GM23248 (cell line): Measurements from ENCODE around the gene OPHN1. TPM values are rescaled to one million over a fixed set of nuclear protein-coding genes. Genes with fewer than 3 reads are reported as not detected.

Source experiments
- DNase-seq: peaks from one replicate; pipeline ENCODE4 v3.0.0-alpha.2; 2015
- H2AFZ ChIP-seq: fragments of 200-600 bp; sonication (generic); 2 replicates; pipeline ENCODE4 v1.6.1; 2016; ENCODE audit warnings: antibody characterized with exemption
- H3F3A ChIP-seq: fragments of 200-600 bp; sonication (generic); 2 replicates; pipeline ENCODE4 v1.6.1; 2016; ENCODE audit warnings: mild to moderate bottlenecking, antibody characterized with exemption, mixed run types; ENCODE audit not compliant: insufficient read depth
- H3K27ac ChIP-seq: fragments of 200-600 bp; sonication (generic); 2 replicates; pipeline ENCODE4 v1.5.1; 2016; ENCODE audit warnings: mild to moderate bottlenecking
- H3K27me3 ChIP-seq: fragments of 200-600 bp; sonication (generic); replicated peaks from 2 replicates; pipeline ENCODE4 v1.6.1; 2016; ENCODE audit warnings: mild to moderate bottlenecking; ENCODE audit not compliant: insufficient read depth
- H3K36me3 ChIP-seq: fragments of 200-600 bp; sonication (generic); 2 replicates; pipeline ENCODE4 v1.6.1; 2016; ENCODE audit warnings: low read depth, mild to moderate bottlenecking
- H3K4me1 ChIP-seq: fragments of 200-600 bp; sonication (generic); 2 replicates; pipeline ENCODE4 v1.6.1; 2016; ENCODE audit warnings: mild to moderate bottlenecking; ENCODE audit not compliant: insufficient read depth
- H3K4me2 ChIP-seq: fragments of 200-600 bp; sonication (generic); one replicate; pipeline ENCODE4 v1.6.1; 2016; ENCODE audit warnings: mild to moderate bottlenecking; ENCODE audit not compliant: unreplicated experiment
- H3K4me3 ChIP-seq: fragments of 200-600 bp; sonication (generic); 2 replicates; pipeline ENCODE4 v1.5.1; 2016; ENCODE audit warnings: mild to moderate bottlenecking
- H3K79me2 ChIP-seq: fragments of 200-600 bp; sonication (generic); 2 replicates; pipeline ENCODE4 v1.6.1; 2016; ENCODE audit warnings: mild to moderate bottlenecking; ENCODE audit not compliant: insufficient read depth
- H3K9ac ChIP-seq: fragments of 200-600 bp; sonication (generic); 2 replicates; pipeline ENCODE4 v1.6.1; 2016; ENCODE audit warnings: mild to moderate bottlenecking
- H3K9me2 ChIP-seq: fragments of 200-600 bp; sonication (generic); 2 replicates; pipeline ENCODE4 v1.6.1; 2016; ENCODE audit warnings: mixed run types, mild to moderate bottlenecking, moderate library complexity; ENCODE audit not compliant: insufficient read depth
- H3K9me3 ChIP-seq: fragments of 200-600 bp; sonication (generic); one replicate; pipeline ENCODE4 v1.6.1; 2017; ENCODE audit warnings: low read depth
- H4K20me1 ChIP-seq: fragments of 200-600 bp; sonication (generic); 2 replicates; pipeline ENCODE4 v1.6.0; 2016; ENCODE audit not compliant: insufficient read depth
- EZH2 ChIP-seq: fragments of 200-600 bp; sonication (generic); IDR thresholded peaks from 2 replicates; pipeline ENCODE4 v1.6.1; 2018; ENCODE audit warnings: antibody characterized with exemption, mild to moderate bottlenecking; ENCODE audit not compliant: insufficient read depth, poor library complexity, severe bottlenecking
- EZH2phosphoT487 ChIP-seq: fragments of 200-600 bp; sonication (generic); IDR thresholded peaks from 2 replicates; pipeline ENCODE4 v1.6.1; 2018; ENCODE audit warnings: antibody characterized with exemption, moderate library complexity, mild to moderate bottlenecking, low read depth; ENCODE audit not compliant: insufficient read depth
- WGBS, 2 experiments: methylation state at CpG; one replicate each; pipeline ENCODE4 v1.1.6; 2015 to 2017; ENCODE audit warnings: low lambda C conversion rate in 2 of 2, low coverage in 1 of 2; ENCODE audit errors: missing lambda C conversion rate in 2 of 2; 5-methylcytosine and 5-hydroxymethylcytosine counted together
- in situ Hi-C: fragments of 300-500 bp; cut with MboI; formaldehyde crosslinking; loops from 2 replicates; pipeline ENCODE4 v1.15.0; 2020
- polyA plus RNA-seq: library from polyadenylated mRNA; unstranded; fragments of >200 nt; fragmentation: Nextera tagmentation; extraction: Ambion mirVana; gene quantifications from 2 replicates; pipeline ENCODE4 v1.2.1, GENCODE V29; 2016
- total RNA-seq: library from RNA; depleted of rRNA; stranded (reverse); fragments of >200 nt; shearing (Covaris generic); gene quantifications from 2 replicates; pipeline ENCODE4 v1.2.3, GENCODE V29; 2014

The OPHN1 gene
- total and polyA plus RNA-seq, 2 experiments from 2014 or later, result 4.3 to 4.5 TPM

- DNase-seq, result no peak
- Histone ChIP-seq H3K4me2 (no peak overlapping the region), H3K9ac (no peak overlapping the region), H3K27ac (no peak overlapping the region), H3K9me3 (no peaks in the 10 kb centered on the region), H3K4me1 (no peaks in the 10 kb centered on the region), H2AFZ (no peak overlapping the region), H3K79me2 (no peaks in the 10 kb centered on the region), H4K20me1 (no peaks in the 10 kb centered on the region), H3K27me3 (no peaks in the 10 kb centered on the region), H3K4me3 (no peak overlapping the region), H3K36me3 (no peaks in the 10 kb centered on the region), H3K9me2 (no peaks in the 10 kb centered on the region), H3F3A (peaks cover 6% of the 10 kb centered on the region; the same call in 1 of the 2 replicates)
- TF ChIP-seq EZH2, result no peak
- no peak for TF ChIP-seq EZH2phosphoT487
- in situ Hi-C loops, result no loop called here
- 98 to 100% methylated on average over 4 of the region's 4 CpGs for WGBS, 2 experiments
Observed at GRCh38 chrX:68355629-68355920, 77.7 kb downstream of the OPHN1 start.

GRCh38 chrX:68354879-68355628, 78.2 kb downstream of the OPHN1 start:
- H3K4me1 ChIP-seq, result no peaks in the 10 kb centered on the region
- H3K9ac ChIP-seq, result no peak overlapping the region
- no peak overlapping the region for H3K27ac ChIP-seq
- H3K9me2 ChIP-seq, result no peaks in the 10 kb centered on the region
- no peaks in the 10 kb centered on the region for H3K9me3 ChIP-seq
- TF ChIP-seq EZH2phosphoT487 (no peak), EZH2 (no peak)
- H2AFZ ChIP-seq, result no peak overlapping the region
- H4K20me1 ChIP-seq, result no peaks in the 10 kb centered on the region
- peak; percentile 13 for DNase-seq
- H3K4me2 ChIP-seq, result no peak overlapping the region
- H3K79me2 ChIP-seq, result no peaks in the 10 kb centered on the region
- H3K27me3 ChIP-seq, result no peaks in the 10 kb centered on the region
- WGBS, 2 experiments, result 95 to 100% methylated on average over 3 of the region's 3 CpGs
- no peaks in the 10 kb centered on the region for H3K36me3 ChIP-seq
- H3K4me3 ChIP-seq, result no peak overlapping the region
- peaks cover 6% of the 10 kb centered on the region; the same call in 1 of the 2 replicates for H3F3A ChIP-seq
- in situ Hi-C loops, result no loop called here

- no peaks in the 10 kb centered on the region for H3K9me2 ChIP-seq
- H2AFZ ChIP-seq, result no peak overlapping the region
- in situ Hi-C loops, result no loop called here
- H3K9ac ChIP-seq, result no peak overlapping the region
- H3F3A ChIP-seq, result no peaks in the 10 kb centered on the region
- no peak overlapping the region for H3K4me3 ChIP-seq
- H3K27me3 ChIP-seq, result no peaks in the 10 kb centered on the region
- TF ChIP-seq EZH2, result no peak
- TF ChIP-seq EZH2phosphoT487, result no peak
- no peak for DNase-seq
- H3K36me3 ChIP-seq, result no peaks in the 10 kb centered on the region
- no peaks in the 10 kb centered on the region for H4K20me1 ChIP-seq
- H3K4me1 ChIP-seq, result no peaks in the 10 kb centered on the region
- H3K4me2 ChIP-seq, result no peak overlapping the region
- no peak overlapping the region for H3K27ac ChIP-seq
- WGBS, 2 experiments, result 0 to 18% methylated on average over 1 of the region's 1 CpG
- H3K9me3 ChIP-seq, result no peaks in the 10 kb centered on the region
- no peaks in the 10 kb centered on the region for H3K79me2 ChIP-seq
Observed at GRCh38 chrX:68345025-68345424, 88.3 kb downstream of the OPHN1 start.

- Histone ChIP-seq H3F3A (no peaks in the 10 kb centered on the region), H4K20me1 (no peaks in the 10 kb centered on the region)
- in situ Hi-C loops, result no loop called here
Observed at GRCh38 chrX:68343551-68343950, 89.7 kb downstream of the OPHN1 start.

More at GRCh38 chrX:68343551-68343950, 89.7 kb downstream of the OPHN1 start:
- H3K4me2 ChIP-seq, result no peak overlapping the region
- TF ChIP-seq EZH2, result no peak
- H3K36me3 ChIP-seq, result no peaks in the 10 kb centered on the region
- H3K9me3 ChIP-seq, result no peaks in the 10 kb centered on the region
- H2AFZ ChIP-seq, result no peak overlapping the region
- H3K4me1 ChIP-seq, result no peaks in the 10 kb centered on the region
- no peak for DNase-seq
- no peak overlapping the region for H3K4me3 ChIP-seq
- H3K9me2 ChIP-seq, result no peaks in the 10 kb centered on the region
- 96% methylated on average over 3 of the region's 3 CpGs for WGBS, 2 experiments
- H3K79me2 ChIP-seq, result no peaks in the 10 kb centered on the region
- H3K27ac ChIP-seq, result no peak overlapping the region
- no peaks in the 10 kb centered on the region for H3K27me3 ChIP-seq
- no peak overlapping the region for H3K9ac ChIP-seq
